GM19468 (cell line): ENCODE results near the gene RNF26.

ENCODE experiments used
- ATAC-seq: cut with Tn5 transposase; IDR thresholded peaks from one replicate; pipeline ENCODE4 v1.9.1; 2021; ENCODE audit warnings: mild to moderate bottlenecking, moderate library complexity, moderate number of reproducible peaks; ENCODE audit not compliant: unreplicated experiment; ENCODE audit errors: extremely low read depth

Gene RNF26

GRCh38 chr11:119334174-119334930 lies at the start of gene RNF26:
Gene RNF26, plus strand, starts transcription at chr11:119334527. Its CDS starts 596 bp downstream, at chr11:119335123.
- peak; percentile 81 for ATAC-seq

- no peak for ATAC-seq
These were observed 48.9 kb upstream of the RNF26 start for GRCh38 chr11:119285431-119285830.

GRCh38 chr11:119288219-119288618 lies 46.1 kb upstream of the RNF26 start:
- no peak for ATAC-seq

- no peak for ATAC-seq
These were observed 43.3 kb upstream of the RNF26 start for GRCh38 chr11:119290894-119291497.

- ATAC-seq: no peak
These were observed 40.9 kb upstream of the RNF26 start for GRCh38 chr11:119293461-119293860.

- no peak for ATAC-seq
These were observed 39.1 kb upstream of the RNF26 start for GRCh38 chr11:119295178-119295577.

GRCh38 chr11:119297938-119298337 lies 36.4 kb upstream of the RNF26 start:
- ATAC-seq: no peak

- ATAC-seq: no peak
These were observed 35.6 kb upstream of the RNF26 start for GRCh38 chr11:119298726-119299125.

GRCh38 chr11:119299416-119299815 lies 34.9 kb upstream of the RNF26 start:
- ATAC-seq: no peak

- no peak for ATAC-seq
These were observed 33.9 kb upstream of the RNF26 start for GRCh38 chr11:119300198-119300964.

GRCh38 chr11:119303227-119303718 lies 31.1 kb upstream of the RNF26 start:
- no peak for ATAC-seq

GRCh38 chr11:119305556-119306372 lies 28.6 kb upstream of the RNF26 start:
- ATAC-seq: no peak

GRCh38 chr11:119306373-119306890 lies 27.9 kb upstream of the RNF26 start:
- ATAC-seq: no peak

- ATAC-seq: no peak
These were observed 27.1 kb upstream of the RNF26 start for GRCh38 chr11:119307219-119307618.

- no peak for ATAC-seq
These were observed 26.4 kb upstream of the RNF26 start for GRCh38 chr11:119307974-119308373.

GRCh38 chr11:119309411-119309810 lies 24.9 kb upstream of the RNF26 start:
- no peak for ATAC-seq

- ATAC-seq: no peak
These were observed 24.2 kb upstream of the RNF26 start for GRCh38 chr11:119309953-119310681.

- no peak for ATAC-seq
These were observed 23.7 kb upstream of the RNF26 start for GRCh38 chr11:119310682-119311052.

GRCh38 chr11:119314726-119315125 lies 19.6 kb upstream of the RNF26 start:
- no peak for ATAC-seq
